ENCODE results near the gene SPATA13.

The SPATA13 gene

DNA sequence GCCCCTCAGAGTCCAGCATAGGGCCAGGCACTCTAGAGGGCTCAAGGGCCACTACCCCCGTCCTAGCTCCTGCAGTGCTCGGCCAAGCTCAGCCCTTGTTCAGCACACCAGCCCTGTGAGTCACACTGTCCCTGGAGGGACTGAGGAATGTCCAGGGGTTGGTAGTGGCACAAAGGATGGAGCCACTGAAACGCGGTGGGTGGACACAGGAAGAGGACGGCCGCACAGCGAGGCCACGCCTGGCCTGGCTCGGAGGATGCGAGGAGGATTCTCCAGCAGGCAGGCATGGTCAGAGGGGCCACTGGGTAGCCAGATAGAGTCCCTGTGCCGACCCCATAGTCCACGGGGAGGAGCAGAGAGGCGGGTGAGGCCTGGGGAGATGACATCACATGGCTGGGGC lies 194.6 kb downstream of the SPATA13 start:
- TF ChIP-seq, protein P1, sequence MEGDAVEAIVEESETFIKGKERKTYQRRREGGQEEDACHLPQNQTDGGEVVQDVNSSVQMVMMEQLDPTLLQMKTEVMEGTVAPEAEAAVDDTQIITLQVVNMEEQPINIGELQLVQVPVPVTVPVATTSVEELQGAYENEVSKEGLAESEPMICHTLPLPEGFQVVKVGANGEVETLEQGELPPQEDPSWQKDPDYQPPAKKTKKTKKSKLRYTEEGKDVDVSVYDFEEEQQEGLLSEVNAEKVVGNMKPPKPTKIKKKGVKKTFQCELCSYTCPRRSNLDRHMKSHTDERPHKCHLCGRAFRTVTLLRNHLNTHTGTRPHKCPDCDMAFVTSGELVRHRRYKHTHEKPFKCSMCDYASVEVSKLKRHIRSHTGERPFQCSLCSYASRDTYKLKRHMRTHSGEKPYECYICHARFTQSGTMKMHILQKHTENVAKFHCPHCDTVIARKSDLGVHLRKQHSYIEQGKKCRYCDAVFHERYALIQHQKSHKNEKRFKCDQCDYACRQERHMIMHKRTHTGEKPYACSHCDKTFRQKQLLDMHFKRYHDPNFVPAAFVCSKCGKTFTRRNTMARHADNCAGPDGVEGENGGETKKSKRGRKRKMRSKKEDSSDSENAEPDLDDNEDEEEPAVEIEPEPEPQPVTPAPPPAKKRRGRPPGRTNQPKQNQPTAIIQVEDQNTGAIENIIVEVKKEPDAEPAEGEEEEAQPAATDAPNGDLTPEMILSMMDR (IDR thresholded peaks at IDR 0.05; ENCODE audit: control insufficient read depth, extremely low read depth, insufficient read depth) = no peak
- H3K4me3 ChIP-seq (ENCODE audit: low read depth, low read length) = no peak overlapping the region
- DNase-seq (ENCODE audit: low read depth) = no peak

DNA sequence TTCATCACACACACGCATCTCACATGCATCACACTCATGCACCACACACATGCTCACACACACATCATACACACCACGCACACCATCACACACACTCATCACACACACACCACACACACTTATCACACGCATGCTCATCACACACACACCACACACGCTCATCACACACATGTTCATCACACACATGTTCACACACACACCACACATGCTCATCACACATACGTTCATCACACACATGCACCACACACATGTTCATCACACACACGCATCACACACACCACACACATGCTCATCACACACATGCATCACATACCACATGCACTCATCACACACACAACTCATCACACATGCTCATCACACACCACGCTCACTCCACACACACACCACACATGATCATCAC lies 195.8 kb downstream of the SPATA13 start:
- no peak for DNase-seq (ENCODE audit: low read depth)
- no peak overlapping the region for H3K4me3 ChIP-seq (ENCODE audit: low read depth, low read length)
- TF ChIP-seq, protein P1 (IDR thresholded peaks at IDR 0.05; ENCODE audit: control insufficient read depth, extremely low read depth, insufficient read depth) = no peak
